SU-DHL-6 (cell line): ENCODE measurements around the gene OR10G3.
"Not testable (repeated sequence)": the region's sequence is repeated elsewhere in the genome, so short reads cannot be mapped to it uniquely, and the experiment has no call there.

Source experiments
- H2AFZ ChIP-seq: fragments of 200-600 bp; sonication (generic); 2 replicates; pipeline ENCODE4 v1.6.1; 2014; ENCODE audit warnings: low read depth, mild to moderate bottlenecking, moderate library complexity, mixed read lengths, antibody characterized with exemption, low read length; ENCODE audit not compliant: severe bottlenecking
- H3F3A ChIP-seq: fragments of 200-600 bp; shearing (Covaris generic); 2 replicates; pipeline ENCODE4 v1.6.0; 2016; ENCODE audit warnings: antibody characterized with exemption, mild to moderate bottlenecking; ENCODE audit not compliant: insufficient read depth
- H3K27ac ChIP-seq: fragments of 200-600 bp; sonication (generic); 2 replicates; pipeline ENCODE4 v1.5.1; 2016; ENCODE audit warnings: low read depth, mild to moderate bottlenecking, low read length, moderate library complexity, mixed read lengths
- H3K27me3 ChIP-seq: fragments of 200-600 bp; sonication (generic), shearing (Covaris generic); 2 replicates; pipeline ENCODE4 v1.6.0; 2014; ENCODE audit warnings: mild to moderate bottlenecking, low read length
- H3K36me3 ChIP-seq: fragments of 200-600 bp; sonication (generic); 2 replicates; pipeline ENCODE4 v1.6.1; 2014; ENCODE audit warnings: mild to moderate bottlenecking, low read length, mixed read lengths
- H3K4me2 ChIP-seq: fragments of 300-600, 200-600 bp; shearing (Covaris generic), sonication (generic); 2 replicates; pipeline ENCODE4 v1.6.0; 2014; ENCODE audit warnings: low read length, low read depth, mild to moderate bottlenecking; ENCODE audit not compliant: poor library complexity, severe bottlenecking
- H3K4me3 ChIP-seq: fragments of 200-600 bp; sonication (generic); 2 replicates; pipeline ENCODE4 v1.5.1; 2014; ENCODE audit warnings: antibody characterized with exemption, low read length, mild to moderate bottlenecking, mixed read lengths; ENCODE audit not compliant: insufficient read depth, poor library complexity, severe bottlenecking
- H3K79me2 ChIP-seq: fragments of 200-600 bp; sonication (generic); 2 replicates; pipeline ENCODE4 v1.6.1; 2014; ENCODE audit warnings: mild to moderate bottlenecking, low read length, moderate library complexity; ENCODE audit not compliant: insufficient read depth
- H3K9ac ChIP-seq: fragments of 200-600 bp; sonication (generic); 2 replicates; pipeline ENCODE4 v1.7.0; 2014; ENCODE audit warnings: mild to moderate bottlenecking, low read length
- H3K9me2 ChIP-seq: fragments of 200-600 bp; sonication (generic); replicated peaks from 2 replicates; pipeline ENCODE4 v1.6.1; 2014; ENCODE audit warnings: low read length; ENCODE audit not compliant: insufficient read depth
- H3K9me3 ChIP-seq: fragments of 200-600 bp; sonication (generic); 2 replicates; pipeline ENCODE4 v1.6.1; 2014; ENCODE audit warnings: low read length, mixed read lengths; ENCODE audit not compliant: insufficient read depth
- H4K20me1 ChIP-seq: fragments of 200-600 bp; sonication (generic); 2 replicates; pipeline ENCODE4 v1.6.1; 2014; ENCODE audit warnings: low read depth, mild to moderate bottlenecking, antibody characterized with exemption, low read length, moderate library complexity, mixed read lengths
- CTCF ChIP-seq: fragments of 200-600 bp; sonication (generic); IDR thresholded peaks from one replicate; pipeline ENCODE4 v1.5.1; 2017; ENCODE audit warnings: antibody characterized with exemption, mild to moderate bottlenecking, low read length, moderate library complexity; ENCODE audit not compliant: insufficient read depth, poor library complexity, severe bottlenecking
- EZH2phosphoT487 ChIP-seq: fragments of 200-600 bp; sonication (generic), shearing (Covaris generic); conservative IDR thresholded peaks from 2 replicates; pipeline ENCODE4 v1.6.1; 2018; ENCODE audit warnings: mild to moderate bottlenecking, antibody characterized with exemption, low read length, moderate library complexity, mixed read lengths

OR10G3 gene

GRCh38 chr14:21557084-21557901 lies 22.6 kb downstream of the OR10G3 start:
- Histone ChIP-seq H3K4me3 (no peak overlapping the region), H2AFZ (peak overlapping the region; percentile 81), H3K36me3 (no peaks in the 10 kb centered on the region), H3F3A (no peaks in the 10 kb centered on the region), H4K20me1 (no peaks in the 10 kb centered on the region), H3K79me2 (no peaks in the 10 kb centered on the region), H3K9me2 (no peaks in the 10 kb centered on the region), H3K27ac (no peak overlapping the region), H3K27me3 (no peaks in the 10 kb centered on the region), H3K4me2 (peak overlapping the region; percentile 33), H3K9ac (no peak overlapping the region), H3K9me3 (no peaks in the 10 kb centered on the region)
- TF ChIP-seq CTCF (peak; percentile 79), EZH2phosphoT487 (no peak)

- Histone ChIP-seq H3K27me3 (no peaks in the 10 kb centered on the region), H3K27ac (no peak overlapping the region), H4K20me1 (no peaks in the 10 kb centered on the region), H3K4me3 (no peak overlapping the region), H3K79me2 (no peaks in the 10 kb centered on the region), H3F3A (no peaks in the 10 kb centered on the region), H3K9ac (no peak overlapping the region), H3K4me2 (no peak overlapping the region), H3K9me3 (no peaks in the 10 kb centered on the region), H3K9me2 (no peaks in the 10 kb centered on the region), H3K36me3 (no peaks in the 10 kb centered on the region), H2AFZ (no peak overlapping the region)
- TF ChIP-seq EZH2phosphoT487, result no peak
- TF ChIP-seq CTCF, result no peak
Observed at GRCh38 chr14:21556378-21557083, 23.3 kb downstream of the OR10G3 start.

- Histone ChIP-seq H3K4me3 (no peak overlapping the region), H3K27ac (no peak overlapping the region), H3K4me2 (no peak overlapping the region), H4K20me1 (no peaks in the 10 kb centered on the region), H3K9me2 (no peaks in the 10 kb centered on the region), H3K27me3 (no peaks in the 10 kb centered on the region), H3F3A (no peaks in the 10 kb centered on the region), H3K36me3 (no peaks in the 10 kb centered on the region), H3K9me3 (no peaks in the 10 kb centered on the region), H3K9ac (no peak overlapping the region), H2AFZ (no peak overlapping the region), H3K79me2 (no peaks in the 10 kb centered on the region)
- TF ChIP-seq EZH2phosphoT487 (no peak), CTCF (no peak)
Observed at GRCh38 chr14:21553266-21553665, 26.6 kb downstream of the OR10G3 start.

GRCh38 chr14:21544588-21544987 lies 35.3 kb downstream of the OR10G3 start:
- H3K27me3 ChIP-seq, H3K4me2 ChIP-seq, H3K9ac ChIP-seq, H3F3A ChIP-seq, H3K27ac ChIP-seq, H3K4me3 ChIP-seq, H4K20me1 ChIP-seq, H3K79me2 ChIP-seq, H3K9me2 ChIP-seq, H2AFZ ChIP-seq, H3K36me3 ChIP-seq, H3K9me3 ChIP-seq: not testable (repeated sequence)
